Sigmoid colon (tissue), 4 donors: ENCODE results near the gene R3HDM2.

ENCODE experiments used
- EP300 ChIP-seq, 4 donors: sonication (generic); formaldehyde crosslinking; IDR thresholded peaks; one replicate each; pipeline ENCODE4 v1.6.1; 2017; ENCODE audit warnings: antibody characterized with exemption in 4 of 4
- POLR2A ChIP-seq, 2 donors: fragments of 450-650 bp; IDR thresholded peaks; one replicate each; pipeline ENCODE4 v1.6.1; 2016; ENCODE audit warnings: antibody characterized with exemption in 2 of 2, mild to moderate bottlenecking in 2 of 2, moderate library complexity in 2 of 2
- POLR2AphosphoS5 ChIP-seq, 4 donors: sonication (generic); formaldehyde crosslinking; IDR thresholded peaks; one replicate each; pipeline ENCODE4 v1.6.1; 2017; ENCODE audit warnings: antibody characterized with exemption in 4 of 4
- TF ChIP-seq, protein P1 (sequence below), 4 experiments: fragments of 450-650 bp in 3 of 4; fragments of 200-600 bp in 1 of 4; IDR thresholded peaks; one replicate each; pipeline ENCODE4 v1.5.1; 2016 to 2019; ENCODE audit warnings: antibody characterized with exemption in 4 of 4, mild to moderate bottlenecking in 3 of 4, moderate library complexity in 2 of 4

DNA sequence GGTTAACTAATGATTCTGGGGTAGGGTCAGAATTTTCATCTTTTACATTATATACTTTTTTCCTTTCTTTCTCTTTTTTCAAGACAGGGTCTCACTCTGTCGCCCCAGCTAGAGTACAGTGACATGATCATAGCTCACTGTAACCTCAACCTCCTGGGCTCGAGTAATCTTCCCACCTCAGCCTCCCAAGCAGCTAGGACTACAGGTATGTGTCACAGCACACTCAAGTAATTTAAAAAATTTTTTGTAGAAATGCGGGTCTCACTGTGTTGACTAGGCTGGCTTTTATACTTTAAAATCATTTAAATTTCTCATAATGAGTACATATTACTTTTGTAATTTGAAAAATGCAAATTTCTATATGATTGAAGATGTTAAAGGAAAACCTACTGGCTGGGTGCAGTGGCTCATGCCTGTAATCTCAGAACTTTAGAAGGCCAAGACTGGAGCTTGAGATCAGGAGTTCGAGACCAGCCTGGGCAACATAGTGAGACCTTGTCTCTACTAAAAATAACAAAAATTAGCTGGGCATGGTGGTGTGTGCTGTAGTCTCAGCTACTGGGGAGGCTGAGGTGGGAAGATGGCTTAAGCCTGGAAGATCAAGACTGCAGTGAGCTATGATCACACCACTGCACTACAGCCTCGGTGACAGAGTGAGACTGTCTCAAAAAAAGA, 25.7 kb downstream of the R3HDM2 start:
- TF ChIP-seq, protein P1, sequence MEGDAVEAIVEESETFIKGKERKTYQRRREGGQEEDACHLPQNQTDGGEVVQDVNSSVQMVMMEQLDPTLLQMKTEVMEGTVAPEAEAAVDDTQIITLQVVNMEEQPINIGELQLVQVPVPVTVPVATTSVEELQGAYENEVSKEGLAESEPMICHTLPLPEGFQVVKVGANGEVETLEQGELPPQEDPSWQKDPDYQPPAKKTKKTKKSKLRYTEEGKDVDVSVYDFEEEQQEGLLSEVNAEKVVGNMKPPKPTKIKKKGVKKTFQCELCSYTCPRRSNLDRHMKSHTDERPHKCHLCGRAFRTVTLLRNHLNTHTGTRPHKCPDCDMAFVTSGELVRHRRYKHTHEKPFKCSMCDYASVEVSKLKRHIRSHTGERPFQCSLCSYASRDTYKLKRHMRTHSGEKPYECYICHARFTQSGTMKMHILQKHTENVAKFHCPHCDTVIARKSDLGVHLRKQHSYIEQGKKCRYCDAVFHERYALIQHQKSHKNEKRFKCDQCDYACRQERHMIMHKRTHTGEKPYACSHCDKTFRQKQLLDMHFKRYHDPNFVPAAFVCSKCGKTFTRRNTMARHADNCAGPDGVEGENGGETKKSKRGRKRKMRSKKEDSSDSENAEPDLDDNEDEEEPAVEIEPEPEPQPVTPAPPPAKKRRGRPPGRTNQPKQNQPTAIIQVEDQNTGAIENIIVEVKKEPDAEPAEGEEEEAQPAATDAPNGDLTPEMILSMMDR (IDR thresholded peaks at IDR 0.05) = no peak
- TF ChIP-seq POLR2A (IDR thresholded peaks at IDR 0.05) (no peak), POLR2AphosphoS5 (IDR thresholded peaks at IDR 0.05) (no peak), EP300 (IDR thresholded peaks at IDR 0.05) (no peak)
